Measurements from ENCODE around the gene NBEAL2. TPM values are rescaled to one million over a fixed set of nuclear protein-coding genes. Genes with fewer than 3 reads are reported as not detected.

The NBEAL2 gene
- total RNA-seq, 1 experiment from 2014 or later, result 15.7 TPM

DNA sequence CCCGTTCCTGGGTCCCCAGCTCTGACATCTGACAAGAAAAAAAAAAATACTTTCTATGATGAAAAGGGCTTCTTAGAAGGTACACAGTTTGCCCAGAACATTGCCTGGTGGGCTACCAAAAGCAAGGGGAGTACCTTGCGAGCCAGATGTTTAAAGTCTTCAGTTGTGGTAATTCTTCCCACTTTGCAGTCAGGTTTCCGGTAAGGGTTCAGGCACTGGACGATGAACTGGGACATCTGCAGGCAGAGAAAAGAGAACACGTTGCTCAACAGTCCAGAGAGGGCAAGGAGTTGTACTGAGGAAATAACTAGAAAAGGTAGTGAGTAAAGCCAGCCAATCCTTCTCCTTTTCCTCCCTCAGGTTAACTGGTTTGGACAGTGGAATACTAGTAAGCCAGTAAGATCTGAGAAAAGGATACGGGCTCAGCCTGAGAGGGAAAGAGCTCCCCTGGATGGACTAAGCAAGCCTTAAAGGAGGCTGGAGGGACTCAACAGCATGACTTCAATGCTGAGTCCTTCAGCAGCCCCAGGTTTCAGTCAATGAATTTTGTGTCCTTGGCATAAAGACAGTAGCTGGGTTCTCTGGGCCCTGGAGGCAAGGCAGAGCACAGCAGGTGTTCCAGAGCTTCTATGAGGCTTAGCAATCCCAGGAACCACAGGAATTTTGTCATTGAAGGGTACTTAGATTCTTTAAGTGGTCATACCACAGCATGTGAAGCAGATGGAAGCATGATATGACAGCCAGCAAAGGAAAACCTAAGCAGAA is 38.2 kb downstream of the NBEAL2 start:
- ChIA-PET POLR2A (ENCODE audit: low non-redundant PET) (no interaction called here), CTCF (no interaction called here)
- no TSS peak for BruUV-seq (replicated peaks)
- H3K4me3 ChIP-seq (ENCODE audit: low read depth, low read length, poor library complexity, severe bottlenecking), result no peak overlapping the region
- no peaks in the 10 kb centered on the region for H3K9me3 ChIP-seq (ENCODE audit: low read depth, low read length, poor library complexity, severe bottlenecking)
- no peaks in the 10 kb centered on the region for H3K27me3 ChIP-seq (replicated peaks; ENCODE audit: insufficient read depth, low read depth, low read length, poor library complexity)
- H3K36me3 ChIP-seq (ENCODE audit: insufficient read depth, low read length, poor library complexity, severe bottlenecking), result no peaks in the 10 kb centered on the region
- intact Hi-C loops (cut with micrococcal nuclease; ENCODE audit: unreplicated experiment), result no loop called here
- peaks cover 15% of the 10 kb centered on the region for H3K4me1 ChIP-seq (ENCODE audit: insufficient read depth, low read length, poor library complexity, severe bottlenecking)
- no peak overlapping the region for H3K27ac ChIP-seq (ENCODE audit: low read depth, low read length, poor library complexity, severe bottlenecking)
- DNase-seq (ENCODE audit: low spot score), result peak; percentile 73
- no peak for TF ChIP-seq EZH2 (IDR thresholded peaks at IDR 0.05; ENCODE audit: borderline replicate concordance, low read depth, low read length, poor library complexity, severe bottlenecking)
- TF ChIP-seq, protein P1, sequence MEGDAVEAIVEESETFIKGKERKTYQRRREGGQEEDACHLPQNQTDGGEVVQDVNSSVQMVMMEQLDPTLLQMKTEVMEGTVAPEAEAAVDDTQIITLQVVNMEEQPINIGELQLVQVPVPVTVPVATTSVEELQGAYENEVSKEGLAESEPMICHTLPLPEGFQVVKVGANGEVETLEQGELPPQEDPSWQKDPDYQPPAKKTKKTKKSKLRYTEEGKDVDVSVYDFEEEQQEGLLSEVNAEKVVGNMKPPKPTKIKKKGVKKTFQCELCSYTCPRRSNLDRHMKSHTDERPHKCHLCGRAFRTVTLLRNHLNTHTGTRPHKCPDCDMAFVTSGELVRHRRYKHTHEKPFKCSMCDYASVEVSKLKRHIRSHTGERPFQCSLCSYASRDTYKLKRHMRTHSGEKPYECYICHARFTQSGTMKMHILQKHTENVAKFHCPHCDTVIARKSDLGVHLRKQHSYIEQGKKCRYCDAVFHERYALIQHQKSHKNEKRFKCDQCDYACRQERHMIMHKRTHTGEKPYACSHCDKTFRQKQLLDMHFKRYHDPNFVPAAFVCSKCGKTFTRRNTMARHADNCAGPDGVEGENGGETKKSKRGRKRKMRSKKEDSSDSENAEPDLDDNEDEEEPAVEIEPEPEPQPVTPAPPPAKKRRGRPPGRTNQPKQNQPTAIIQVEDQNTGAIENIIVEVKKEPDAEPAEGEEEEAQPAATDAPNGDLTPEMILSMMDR (conservative IDR thresholded peaks at IDR 0.05; ENCODE audit: low read depth, low read length), result no peak

DNA sequence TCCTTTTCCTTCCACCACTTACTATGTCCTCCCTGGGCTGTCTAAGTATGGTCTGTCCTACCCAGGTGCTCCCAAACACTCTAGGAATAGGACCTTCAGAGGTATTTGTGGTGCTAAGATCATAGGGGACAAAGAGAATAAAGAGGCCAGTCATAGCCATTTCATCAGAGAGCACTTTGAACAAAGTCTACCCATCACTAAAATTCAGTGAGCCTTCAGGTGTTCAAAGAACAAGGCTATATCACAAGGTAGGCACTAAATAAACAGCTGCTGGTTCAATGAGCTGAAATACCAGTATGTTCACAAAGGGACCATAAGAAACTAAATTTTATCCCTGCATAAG is 38.8 kb downstream of the NBEAL2 start:
- H3K4me3 ChIP-seq (ENCODE audit: low read depth, low read length, poor library complexity, severe bottlenecking), result no peak overlapping the region
- TF ChIP-seq, protein P1 (conservative IDR thresholded peaks at IDR 0.05; ENCODE audit: low read depth, low read length), result no peak
- TF ChIP-seq EZH2 (IDR thresholded peaks at IDR 0.05; ENCODE audit: borderline replicate concordance, low read depth, low read length, poor library complexity, severe bottlenecking), result no peak
- peaks cover 15% of the 10 kb centered on the region for H3K4me1 ChIP-seq (ENCODE audit: insufficient read depth, low read length, poor library complexity, severe bottlenecking)
- POLR2A ChIA-PET (ENCODE audit: low non-redundant PET), result no interaction called here
- CTCF ChIA-PET, result no interaction called here
- intact Hi-C loops (cut with micrococcal nuclease; ENCODE audit: unreplicated experiment), result no loop called here
- no peak overlapping the region for H3K27ac ChIP-seq (ENCODE audit: low read depth, low read length, poor library complexity, severe bottlenecking)
- no peaks in the 10 kb centered on the region for H3K36me3 ChIP-seq (ENCODE audit: insufficient read depth, low read length, poor library complexity, severe bottlenecking)
- BruUV-seq (replicated peaks), result no TSS peak
- H3K9me3 ChIP-seq (ENCODE audit: low read depth, low read length, poor library complexity, severe bottlenecking), result no peaks in the 10 kb centered on the region
- H3K27me3 ChIP-seq (replicated peaks; ENCODE audit: insufficient read depth, low read depth, low read length, poor library complexity), result no peaks in the 10 kb centered on the region
- DNase-seq (ENCODE audit: low spot score), result no peak

DNA sequence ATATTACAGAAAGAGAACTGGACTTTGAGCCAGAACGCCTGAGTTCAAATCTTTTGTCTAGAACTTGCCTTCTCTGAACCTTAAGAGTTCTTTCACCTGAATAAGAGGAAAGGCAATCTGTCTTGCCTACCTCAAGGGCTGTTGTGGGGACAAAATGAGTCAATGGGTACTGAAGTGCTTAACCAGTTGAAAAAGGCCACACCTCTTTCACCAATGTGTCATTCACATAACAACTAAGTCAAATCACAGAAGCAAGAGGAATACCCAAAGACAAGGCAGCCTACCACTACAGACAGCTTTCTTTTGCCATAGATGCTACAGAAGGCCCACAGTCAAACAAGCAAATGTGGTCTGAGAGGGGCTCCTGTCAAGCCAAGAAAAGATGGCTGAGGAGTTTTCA is 39.7 kb downstream of the NBEAL2 start:
- no peaks in the 10 kb centered on the region for H3K27me3 ChIP-seq (replicated peaks; ENCODE audit: insufficient read depth, low read depth, low read length, poor library complexity)
- no peak for DNase-seq (ENCODE audit: low spot score)
- no peak overlapping the region for H3K27ac ChIP-seq (ENCODE audit: low read depth, low read length, poor library complexity, severe bottlenecking)
- H3K9me3 ChIP-seq (ENCODE audit: low read depth, low read length, poor library complexity, severe bottlenecking), result no peaks in the 10 kb centered on the region
- intact Hi-C loops (cut with micrococcal nuclease; ENCODE audit: unreplicated experiment), result no loop called here
- BruUV-seq (replicated peaks), result no TSS peak
- ChIA-PET POLR2A (ENCODE audit: low non-redundant PET) (no interaction called here), CTCF (no interaction called here)
- no peaks in the 10 kb centered on the region for H3K36me3 ChIP-seq (ENCODE audit: insufficient read depth, low read length, poor library complexity, severe bottlenecking)
- no peak overlapping the region for H3K4me3 ChIP-seq (ENCODE audit: low read depth, low read length, poor library complexity, severe bottlenecking)
- H3K4me1 ChIP-seq (ENCODE audit: insufficient read depth, low read length, poor library complexity, severe bottlenecking), result peaks cover 15% of the 10 kb centered on the region
- no peak for TF ChIP-seq EZH2 (IDR thresholded peaks at IDR 0.05; ENCODE audit: borderline replicate concordance, low read depth, low read length, poor library complexity, severe bottlenecking)
- TF ChIP-seq, protein P1 (conservative IDR thresholded peaks at IDR 0.05; ENCODE audit: low read depth, low read length), result no peak

Data from A673 (cell line).